Kidney epithelial cell (primary cell): ENCODE data around the gene IL17RA. TPM values are rescaled to one million over a fixed set of nuclear protein-coding genes. Genes with fewer than 3 reads are reported as not detected.

Experiments used
- DNase-seq: peaks from one replicate; pipeline ENCODE4 v3.0.0-alpha.2; 2010; ENCODE audit warnings: low read depth
- H3K27me3 ChIP-seq: 2 replicates; pipeline ENCODE4 v1.6.0; 2011; ENCODE audit warnings: low read length; ENCODE audit not compliant: control insufficient read depth, insufficient read depth
- H3K36me3 ChIP-seq: 2 replicates; pipeline ENCODE4 v1.5.1; 2011; ENCODE audit warnings: low read length; ENCODE audit not compliant: control insufficient read depth, insufficient read depth
- H3K4me3 ChIP-seq: 2 replicates; pipeline ENCODE4 v1.5.1; 2011; ENCODE audit warnings: low read depth, mild to moderate bottlenecking, control low read depth, low read length
- total RNA-seq: library from RNA; depleted of rRNA; stranded (reverse); fragments of >200 nt; gene quantifications from 2 replicates; pipeline ENCODE4 v1.2.3, GENCODE V29; 2015
- TF ChIP-seq, protein P1 (sequence below): IDR thresholded peaks from 2 replicates; pipeline ENCODE4 v1.5.1; 2011; ENCODE audit warnings: mild to moderate bottlenecking, moderate library complexity, low read length, control low read depth, inconsistent platforms; ENCODE audit not compliant: insufficient read depth, poor library complexity, severe bottlenecking

IL17RA gene
- total RNA-seq, 1 donor from 2014 or later, result 11.7 TPM

DNA sequence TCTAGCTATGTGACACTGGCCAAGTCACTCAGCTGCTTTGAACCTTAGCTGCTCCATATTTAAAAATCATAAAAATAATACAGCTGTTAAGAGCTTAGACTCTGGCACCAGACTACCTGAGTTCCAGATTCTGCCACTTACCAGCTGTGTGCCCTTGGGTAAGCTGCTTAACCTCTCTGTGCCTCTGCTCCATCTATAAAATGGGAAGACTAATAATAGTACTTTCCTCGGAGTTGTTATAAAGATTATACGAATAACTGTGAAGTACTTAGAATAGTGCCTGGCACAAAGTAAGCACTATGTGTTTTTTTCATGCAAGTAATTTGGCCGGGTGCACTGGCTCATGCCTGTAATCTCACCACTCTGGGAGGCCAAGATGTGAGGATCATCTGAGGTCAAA, 72.9 kb downstream of the IL17RA start:
- TF ChIP-seq, protein P1, sequence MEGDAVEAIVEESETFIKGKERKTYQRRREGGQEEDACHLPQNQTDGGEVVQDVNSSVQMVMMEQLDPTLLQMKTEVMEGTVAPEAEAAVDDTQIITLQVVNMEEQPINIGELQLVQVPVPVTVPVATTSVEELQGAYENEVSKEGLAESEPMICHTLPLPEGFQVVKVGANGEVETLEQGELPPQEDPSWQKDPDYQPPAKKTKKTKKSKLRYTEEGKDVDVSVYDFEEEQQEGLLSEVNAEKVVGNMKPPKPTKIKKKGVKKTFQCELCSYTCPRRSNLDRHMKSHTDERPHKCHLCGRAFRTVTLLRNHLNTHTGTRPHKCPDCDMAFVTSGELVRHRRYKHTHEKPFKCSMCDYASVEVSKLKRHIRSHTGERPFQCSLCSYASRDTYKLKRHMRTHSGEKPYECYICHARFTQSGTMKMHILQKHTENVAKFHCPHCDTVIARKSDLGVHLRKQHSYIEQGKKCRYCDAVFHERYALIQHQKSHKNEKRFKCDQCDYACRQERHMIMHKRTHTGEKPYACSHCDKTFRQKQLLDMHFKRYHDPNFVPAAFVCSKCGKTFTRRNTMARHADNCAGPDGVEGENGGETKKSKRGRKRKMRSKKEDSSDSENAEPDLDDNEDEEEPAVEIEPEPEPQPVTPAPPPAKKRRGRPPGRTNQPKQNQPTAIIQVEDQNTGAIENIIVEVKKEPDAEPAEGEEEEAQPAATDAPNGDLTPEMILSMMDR, result no peak
- DNase-seq, result no peak
- H3K4me3 ChIP-seq, result no peak overlapping the region
- H3K36me3 ChIP-seq, result no peaks in the 10 kb centered on the region
- H3K27me3 ChIP-seq, result no peaks in the 10 kb centered on the region

DNA sequence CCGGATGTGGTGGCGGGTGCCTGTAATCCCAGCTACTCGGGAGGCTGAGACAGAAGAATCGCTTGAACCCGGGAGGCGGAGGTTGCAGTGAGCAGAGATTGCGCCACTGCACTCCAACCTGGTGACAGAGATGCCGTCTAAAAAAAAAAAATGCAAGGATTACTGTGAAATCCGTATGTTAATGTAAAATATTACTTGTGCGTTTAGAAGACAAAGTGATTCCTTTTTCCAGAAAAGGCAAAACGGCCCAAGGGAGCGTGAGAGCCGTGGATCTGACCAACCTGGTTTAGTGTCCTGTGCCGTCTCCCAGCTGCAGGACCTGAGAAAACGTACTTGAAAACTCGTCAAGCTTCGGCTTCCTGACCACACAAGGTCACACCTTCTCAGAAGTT, 73.4 kb downstream of the IL17RA start:
- TF ChIP-seq, protein P1, result no peak

DNA sequence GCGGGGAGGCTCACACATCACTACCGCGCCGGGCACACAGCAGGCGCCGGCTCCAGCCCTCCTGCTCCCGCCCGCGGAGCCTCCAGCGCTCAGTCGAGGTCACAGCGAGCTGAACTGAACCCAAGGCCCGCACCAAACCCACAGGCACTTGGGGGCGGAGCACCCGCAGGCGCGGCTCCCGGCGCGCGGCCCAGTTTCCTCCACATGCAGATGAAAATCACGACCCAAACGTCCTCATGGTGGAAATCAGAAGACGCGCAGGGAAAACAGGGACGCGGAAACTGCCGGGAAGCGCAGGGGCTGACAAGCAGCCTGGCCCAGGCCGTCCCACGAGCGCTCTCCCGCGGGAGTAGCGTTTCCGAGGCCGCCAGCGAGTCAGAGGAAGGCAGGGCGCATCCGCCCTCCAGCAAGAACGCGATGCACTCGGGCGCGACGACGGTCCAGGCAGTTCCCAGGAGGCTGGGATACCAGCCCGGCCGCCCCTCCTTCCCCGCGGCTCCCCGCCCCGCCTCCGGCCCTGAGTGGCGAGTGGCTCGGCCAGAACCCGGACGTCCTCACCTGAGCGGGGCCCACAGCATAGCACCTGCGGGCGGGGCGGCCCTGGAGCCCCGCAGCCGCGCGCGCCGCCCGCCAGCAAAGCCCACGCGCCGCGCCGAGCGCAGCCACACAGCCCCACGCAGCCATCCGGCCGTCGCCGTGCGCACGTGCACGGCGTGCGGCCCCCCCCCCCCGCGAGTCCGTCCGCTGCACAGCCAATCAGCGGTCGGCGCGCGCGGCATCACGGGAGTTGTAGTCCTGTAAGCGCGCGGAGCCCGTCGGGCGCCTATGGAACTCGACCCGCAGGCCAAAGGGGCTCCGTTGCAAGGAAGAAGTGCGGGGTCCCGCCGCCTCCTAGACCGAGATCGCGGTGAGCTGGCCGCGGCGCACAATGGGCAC, 74.0 kb downstream of the IL17RA start, which contains the start of gene HDHD5:
TSS of gene HDHD5 (minus strand) at position 710 of the 936 bp plus-strand sequence. CDS start at position 684, 26 bp downstream.
- H3K4me3 ChIP-seq, result peak within 1 kb of the TSS; percentile 72
- no peaks in the 10 kb centered on the region for H3K36me3 ChIP-seq
- peak; percentile 61 for DNase-seq
- H3K27me3 ChIP-seq, result no peaks in the 10 kb centered on the region
- TF ChIP-seq, protein P1, result no peak

More for the DNA sequence above, 73.4 kb downstream of the IL17RA start:
- Histone ChIP-seq H3K36me3 (no peaks in the 10 kb centered on the region), H3K27me3 (no peaks in the 10 kb centered on the region), H3K4me3 (peak overlapping the region; percentile 72)
- DNase-seq, result no peak

DNA sequence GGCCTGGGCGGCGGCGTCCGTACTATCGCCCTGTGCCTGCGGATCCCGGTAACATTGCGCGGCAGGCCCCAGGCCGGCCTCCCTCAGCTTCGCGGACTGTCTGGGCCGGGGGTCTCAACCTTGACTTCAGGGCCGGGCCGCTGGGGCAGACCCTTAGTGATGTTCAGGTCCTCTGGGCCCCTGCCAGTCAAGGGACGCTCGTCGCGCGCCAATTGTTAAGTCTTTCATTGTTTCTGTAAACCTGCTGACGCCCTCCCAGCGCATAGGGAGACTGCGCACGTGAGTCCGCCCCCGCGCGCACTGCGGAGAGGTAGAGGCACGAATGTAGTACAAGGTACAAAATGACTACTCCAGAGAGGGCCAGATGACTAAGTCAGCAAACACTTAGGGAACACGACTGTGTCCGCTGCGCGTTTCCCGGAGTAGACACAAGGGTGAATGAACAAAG, 74.7 kb downstream of the IL17RA start:
- Histone ChIP-seq H3K36me3 (no peaks in the 10 kb centered on the region), H3K4me3 (peak overlapping the region; percentile 72), H3K27me3 (no peaks in the 10 kb centered on the region)
- TF ChIP-seq, protein P1, result no peak
- DNase-seq, result no peak

DNA sequence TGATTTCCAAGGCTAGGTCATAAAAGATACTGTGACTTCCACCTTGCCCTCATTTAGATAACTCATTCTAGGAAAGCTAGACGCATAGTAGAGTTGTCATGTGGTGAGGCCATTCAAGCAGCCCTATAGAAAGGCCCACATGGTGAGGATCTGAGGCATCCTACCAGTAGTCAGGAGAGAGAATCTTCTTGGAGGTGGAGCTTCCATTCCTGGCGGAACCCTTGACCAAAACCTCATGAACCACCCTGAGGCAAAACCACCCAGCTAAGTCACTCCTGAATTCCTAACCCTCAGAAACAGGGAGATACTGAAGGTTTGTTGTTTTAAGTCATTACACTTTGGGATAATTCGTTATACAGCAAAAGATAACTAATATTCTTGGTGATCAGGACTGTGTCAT, 77.2 kb downstream of the IL17RA start:
- no peaks in the 10 kb centered on the region for H3K36me3 ChIP-seq
- H3K27me3 ChIP-seq, result no peaks in the 10 kb centered on the region
- no peak overlapping the region for H3K4me3 ChIP-seq
- no peak for DNase-seq
- TF ChIP-seq, protein P1, result no peak
